T1000 (cell line): ENCODE measurements around the gene CNTRL.
"Not testable (repeated sequence)": the region's sequence is repeated elsewhere in the genome, so short reads cannot be mapped to it uniquely, and the experiment has no call there.

Experiments
- DNase-seq: peaks from one replicate; lab custom pipeline; 2025; ENCODE audit warnings: mixed read lengths; lab: John Stamatoyannopoulos, UW

The CNTRL gene

DNA sequence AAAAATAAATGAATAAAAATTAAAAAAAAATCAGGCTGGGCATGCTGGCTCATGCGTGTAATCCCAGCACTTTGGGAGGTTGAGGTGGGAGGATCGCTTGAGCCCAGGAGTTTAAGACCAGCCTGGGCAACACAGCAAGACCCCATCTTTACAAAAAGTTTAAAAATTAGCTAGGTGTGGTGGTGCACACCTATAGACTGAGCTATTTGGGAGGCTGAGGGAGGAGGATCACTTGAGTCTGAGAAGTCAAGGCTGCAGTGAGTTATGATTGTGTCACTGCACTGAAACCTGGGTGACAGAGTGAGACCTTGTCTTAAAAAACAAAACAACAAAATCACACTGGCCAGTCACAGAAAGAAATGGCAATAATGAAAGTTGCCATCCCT is 3.4 kb upstream of the CNTRL start:
- DNase-seq = no peak

DNA sequence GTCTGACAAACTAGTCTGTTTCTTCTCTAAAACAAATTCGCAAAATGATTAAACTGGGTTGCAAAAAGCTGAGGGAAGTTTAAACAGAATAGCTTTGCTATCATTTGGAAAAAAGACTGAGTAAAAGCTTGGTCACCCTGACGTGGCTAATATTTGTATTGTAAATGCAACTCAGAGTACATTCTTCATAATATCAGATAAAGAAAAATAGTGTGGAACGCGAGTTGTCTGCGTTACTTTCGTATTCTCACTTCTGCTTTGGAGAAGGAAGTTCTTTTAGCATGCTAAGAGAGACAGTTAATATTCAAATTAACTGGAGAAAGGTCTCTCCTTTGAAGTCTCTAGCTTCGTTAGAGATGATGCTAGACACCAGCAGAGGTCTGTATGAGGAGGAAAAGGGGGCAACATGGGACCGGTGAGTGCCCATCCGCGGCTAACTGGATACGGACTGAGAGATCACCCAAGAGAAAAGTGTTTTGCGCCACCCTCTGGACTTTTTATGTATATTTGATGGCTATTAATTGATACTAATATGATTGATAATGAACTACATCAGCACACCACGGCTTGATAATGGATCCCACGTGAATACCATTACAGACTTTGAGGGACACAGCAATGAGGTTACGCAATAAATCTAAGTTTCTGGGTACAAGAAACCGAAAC is 2.9 kb upstream of the CNTRL start:
- DNase-seq = no peak

DNA sequence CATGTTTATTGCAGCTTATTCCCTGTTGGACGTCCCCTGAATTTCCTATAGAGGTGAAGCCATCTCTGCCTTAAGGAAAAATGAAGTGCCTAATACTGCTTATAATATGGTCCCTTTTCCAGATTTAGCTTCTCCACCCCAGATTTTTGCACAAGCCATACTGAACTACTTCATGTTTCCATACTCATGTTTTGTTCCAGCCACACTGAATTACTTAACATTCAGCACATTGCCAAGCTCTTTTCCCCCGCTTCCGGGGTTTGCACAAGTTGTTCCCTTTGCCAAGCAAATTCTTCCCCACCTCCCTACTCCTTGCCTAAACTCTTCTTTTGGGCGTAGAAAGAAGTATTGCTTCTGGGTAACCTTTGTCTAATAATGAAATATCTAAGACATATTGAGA is 1.7 kb upstream of the CNTRL start:
- no peak for DNase-seq

DNA sequence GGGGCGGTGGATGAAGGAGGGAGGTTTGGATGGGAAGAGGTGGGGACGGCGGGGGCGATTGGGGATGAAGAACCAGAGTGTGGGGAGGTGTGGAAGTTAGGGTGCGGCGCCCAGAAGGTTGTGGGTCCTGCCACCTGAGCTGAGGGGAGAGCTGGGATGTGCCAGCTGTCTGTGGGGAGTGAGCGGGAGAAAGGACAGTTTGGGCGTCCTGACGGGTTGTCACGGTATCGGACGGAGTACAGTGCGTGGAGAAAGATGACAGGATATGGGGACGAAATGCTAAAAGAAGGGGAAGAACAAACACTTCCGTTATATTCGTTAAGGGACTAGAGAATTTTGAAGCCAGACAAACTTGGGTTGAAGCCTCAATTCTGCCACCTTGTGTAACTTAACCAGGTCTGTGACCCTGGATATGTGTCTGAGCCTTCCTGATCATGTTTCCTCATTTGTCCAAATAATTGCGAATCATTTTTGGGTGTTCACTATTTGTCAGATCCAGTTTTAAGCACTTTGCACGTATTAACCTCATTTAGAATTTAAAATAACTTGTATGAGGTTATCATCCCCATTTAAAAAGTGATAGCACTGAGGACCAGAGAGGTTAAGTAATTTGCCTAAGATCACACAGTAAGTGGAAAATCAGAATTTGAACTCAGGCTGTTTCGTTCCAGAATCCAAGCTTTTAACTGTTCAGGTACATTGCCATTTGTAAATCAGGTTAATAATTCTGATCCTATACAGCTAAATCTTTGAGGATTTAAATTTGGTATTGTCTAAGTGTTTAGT is 689 bp downstream of the CNTRL start:
- DNase-seq = no peak

DNA sequence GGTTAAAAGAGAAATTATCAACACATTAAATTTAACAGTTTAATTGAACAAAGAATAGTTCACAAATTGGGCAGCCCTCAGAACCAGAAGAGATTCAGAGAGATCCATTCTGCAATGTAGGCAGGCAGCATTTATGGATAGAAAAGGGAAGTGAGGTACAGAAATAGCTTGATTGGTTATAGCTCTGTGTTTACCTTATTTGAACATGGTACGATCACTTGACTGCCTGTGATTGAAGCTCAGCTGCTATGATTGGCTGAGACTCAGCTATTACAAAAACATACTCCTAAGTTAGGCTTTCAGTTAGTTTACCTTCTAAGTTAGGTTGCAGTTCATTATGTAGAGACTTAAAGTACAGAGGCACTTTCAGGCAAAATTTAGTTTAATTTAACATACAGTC is 7.3 kb downstream of the CNTRL start:
- no peak for DNase-seq

DNA sequence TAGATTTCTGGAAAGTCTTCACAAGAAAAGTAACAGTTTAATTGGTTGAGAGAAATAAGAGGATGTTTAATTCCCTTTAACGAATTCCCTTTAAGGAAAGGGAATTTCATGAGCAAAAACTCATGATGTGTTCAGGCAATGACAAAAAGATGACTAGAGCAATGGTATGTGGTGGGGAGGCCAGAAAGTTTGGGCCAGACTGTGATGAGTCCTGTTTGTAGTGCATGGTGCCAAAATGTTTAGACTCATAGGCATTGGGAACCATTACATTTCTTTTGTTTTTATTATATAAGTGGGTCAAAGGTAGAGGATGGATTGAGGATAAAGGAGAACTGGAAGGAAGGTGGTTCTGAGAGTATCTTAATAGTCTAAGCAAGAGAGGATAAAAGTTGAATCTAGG is 10.9 kb downstream of the CNTRL start:
- no peak for DNase-seq

DNA sequence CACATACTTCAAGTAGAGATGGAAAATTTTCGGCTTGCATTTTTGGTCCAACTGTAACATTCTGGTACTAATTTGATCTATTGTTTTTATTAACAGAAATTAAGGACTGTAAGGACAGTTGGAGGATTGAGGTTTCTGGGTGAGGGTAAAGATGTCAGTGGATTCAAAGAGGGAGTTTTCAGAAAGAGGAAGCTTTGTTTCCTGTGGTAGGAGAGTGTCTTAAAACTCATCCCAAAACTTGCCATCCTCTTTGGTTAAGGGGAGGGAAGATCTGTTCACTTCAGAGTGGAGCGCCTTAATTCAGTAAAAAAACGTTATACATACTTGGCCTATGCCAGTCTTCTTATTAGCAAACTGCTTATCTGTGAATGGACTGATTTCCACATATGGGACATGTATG is 13.8 kb downstream of the CNTRL start:
- DNase-seq = no peak

DNA sequence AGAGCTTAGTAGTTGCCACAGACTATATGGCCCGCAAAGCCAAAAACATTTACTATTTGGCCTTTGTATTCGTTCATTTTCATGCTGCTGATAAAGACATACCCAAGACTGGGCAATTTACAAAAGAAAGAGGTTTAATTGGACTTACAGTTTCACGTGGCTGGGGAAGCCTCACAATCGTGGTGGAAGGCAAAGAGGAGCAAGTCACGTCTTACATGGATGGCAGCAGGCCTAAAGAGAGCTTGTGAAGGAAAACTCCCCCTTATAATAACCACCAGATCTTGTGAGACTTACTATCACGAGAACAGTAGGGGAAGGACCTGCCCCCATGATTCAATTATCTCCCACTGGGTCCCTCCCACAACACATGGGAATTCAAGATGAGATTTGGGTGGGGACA is 16.0 kb downstream of the CNTRL start:
- DNase-seq = not testable (repeated sequence)

DNA sequence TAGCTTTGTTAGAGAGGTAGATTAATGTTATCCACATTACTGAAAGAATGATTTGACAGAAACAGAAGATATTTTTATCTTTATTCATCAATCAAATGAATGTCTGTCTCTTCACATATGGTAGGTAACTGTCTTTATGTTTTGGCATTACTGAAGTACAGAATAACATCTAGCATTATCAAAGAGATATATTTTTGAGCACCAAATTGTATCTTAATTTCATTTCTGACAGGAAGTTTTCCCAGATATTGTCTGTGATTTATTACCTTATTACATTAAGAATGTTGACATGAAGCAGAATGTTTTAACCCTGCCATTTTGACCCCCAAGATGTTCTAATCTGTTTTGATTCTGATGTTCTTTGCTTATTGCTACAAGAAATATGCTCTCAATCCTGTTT is 20.3 kb downstream of the CNTRL start:
- DNase-seq = no peak

DNA sequence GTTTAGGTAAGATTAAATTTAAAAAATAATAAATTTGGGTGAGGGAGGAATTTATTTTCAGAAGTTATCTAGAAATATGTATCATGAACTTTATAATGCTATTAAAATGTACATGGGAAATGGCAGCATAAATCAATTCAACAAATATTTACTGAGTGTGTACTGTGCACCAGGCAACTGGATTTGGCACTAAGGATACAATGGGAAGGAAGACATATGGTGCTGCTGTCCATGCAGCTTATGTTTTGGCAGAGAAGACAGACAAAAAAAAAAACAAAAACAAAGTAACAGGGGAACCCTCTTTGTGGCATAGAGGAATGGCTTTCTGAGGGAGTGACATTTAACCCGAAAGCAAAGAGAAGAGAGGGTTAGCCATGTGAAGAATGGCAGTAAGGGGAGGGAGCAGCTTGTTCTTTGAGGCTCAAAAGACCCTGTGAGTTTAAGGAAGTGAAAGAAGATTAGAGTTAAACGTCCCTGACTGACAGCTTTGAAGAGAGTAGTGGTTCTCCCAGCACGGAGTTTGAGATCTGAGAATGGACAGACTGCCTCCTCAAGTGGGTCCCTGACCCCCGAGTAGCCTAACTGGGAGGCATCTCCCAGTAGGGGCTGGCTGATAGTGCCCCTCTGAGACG is 23.9 kb downstream of the CNTRL start:
- no peak for DNase-seq

DNA sequence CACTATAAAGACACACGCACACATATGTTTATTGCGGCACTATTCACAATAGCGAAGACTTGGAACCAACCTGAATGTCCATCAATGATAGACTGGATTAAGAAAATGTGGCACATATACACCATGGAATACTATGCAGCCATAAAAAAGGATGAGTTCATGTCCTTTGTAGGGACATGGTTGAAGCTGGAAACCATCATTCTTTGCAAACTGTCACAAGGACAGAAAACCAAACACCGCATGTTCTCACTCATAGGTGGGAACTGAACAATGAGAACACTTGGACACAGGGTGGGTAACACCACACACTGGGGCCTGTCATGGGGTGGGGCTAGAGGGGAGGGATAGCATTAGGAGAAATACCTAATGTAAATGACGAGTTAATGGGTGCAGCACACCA is 29.3 kb downstream of the CNTRL start:
- DNase-seq = not testable (repeated sequence)

DNA sequence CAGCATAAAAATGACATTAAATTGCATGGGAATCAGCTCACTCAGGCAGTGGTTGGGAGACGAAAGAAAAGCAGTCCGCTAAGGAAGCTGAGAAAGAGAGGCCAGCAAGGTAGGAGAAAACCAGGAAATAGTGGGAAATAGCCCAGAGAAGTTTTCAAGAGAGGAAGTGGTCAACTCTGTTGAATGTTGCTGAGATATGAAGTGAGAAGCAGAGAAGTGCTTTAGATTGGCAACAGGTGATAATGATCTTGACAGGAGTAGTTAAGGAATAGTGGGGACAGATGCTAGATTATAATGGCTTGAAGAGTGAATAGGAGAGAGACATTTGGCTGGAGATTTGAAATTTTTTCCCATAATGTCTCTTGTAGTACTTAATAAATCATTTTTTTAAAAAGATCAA is 30.8 kb downstream of the CNTRL start:
- DNase-seq = no peak

DNA sequence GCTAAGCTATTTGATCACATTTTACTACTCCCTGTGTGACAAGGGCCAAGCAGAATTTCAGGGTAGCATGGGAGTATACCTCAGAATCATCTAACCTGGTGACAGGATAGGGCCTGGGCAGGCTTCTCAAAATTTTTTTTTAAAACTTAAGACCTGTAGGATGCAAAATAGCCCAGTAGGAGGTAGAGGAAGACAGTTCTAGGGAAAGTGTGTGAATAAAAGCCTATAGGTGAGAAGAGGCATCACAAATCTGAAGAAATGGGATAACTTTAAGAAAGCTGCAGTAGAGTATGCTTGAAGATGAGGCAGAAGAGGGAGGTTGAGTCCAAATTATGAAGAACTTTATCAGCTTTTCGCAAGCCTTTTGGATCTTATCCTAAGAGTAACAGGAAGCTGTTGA is 32.3 kb downstream of the CNTRL start:
- DNase-seq = no peak

DNA sequence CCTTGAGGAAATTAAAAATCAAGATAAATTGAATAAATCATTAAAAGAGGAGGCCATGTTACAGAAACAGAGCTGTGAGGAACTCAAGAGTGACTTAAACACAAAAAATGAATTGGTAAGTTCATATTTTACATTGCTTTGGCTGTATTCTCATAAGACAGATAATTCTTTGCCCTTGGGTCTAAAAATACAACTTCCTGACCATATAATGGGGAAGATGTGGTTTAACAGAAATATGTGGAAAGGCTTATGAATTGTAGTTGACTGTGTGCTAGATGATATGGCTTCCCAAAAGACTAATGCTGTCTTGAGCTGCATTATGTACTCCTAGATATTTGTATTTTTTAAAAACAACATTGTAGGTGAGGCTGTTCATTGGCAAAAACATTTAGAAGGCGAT is 33.1 kb downstream of the CNTRL start:
- no peak for DNase-seq

DNA sequence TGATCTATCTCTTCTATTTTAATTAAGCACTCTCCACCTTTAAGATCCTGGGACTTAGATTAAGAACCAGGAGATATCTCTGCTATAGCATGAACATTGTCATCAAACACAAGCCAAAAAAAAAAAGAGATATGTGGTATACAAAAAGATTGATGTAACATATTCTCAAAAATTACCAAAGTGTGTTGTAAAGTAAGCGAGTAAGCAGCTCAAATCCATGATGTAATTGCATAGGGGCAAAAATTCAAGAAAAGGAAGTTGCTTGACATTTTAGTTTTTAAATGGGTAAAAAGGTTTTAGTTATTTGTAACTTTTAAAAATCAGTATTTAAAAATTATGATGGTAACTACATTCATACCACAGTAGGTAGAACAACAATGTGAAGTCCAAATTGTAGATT is 40.7 kb downstream of the CNTRL start:
- no peak for DNase-seq

DNA sequence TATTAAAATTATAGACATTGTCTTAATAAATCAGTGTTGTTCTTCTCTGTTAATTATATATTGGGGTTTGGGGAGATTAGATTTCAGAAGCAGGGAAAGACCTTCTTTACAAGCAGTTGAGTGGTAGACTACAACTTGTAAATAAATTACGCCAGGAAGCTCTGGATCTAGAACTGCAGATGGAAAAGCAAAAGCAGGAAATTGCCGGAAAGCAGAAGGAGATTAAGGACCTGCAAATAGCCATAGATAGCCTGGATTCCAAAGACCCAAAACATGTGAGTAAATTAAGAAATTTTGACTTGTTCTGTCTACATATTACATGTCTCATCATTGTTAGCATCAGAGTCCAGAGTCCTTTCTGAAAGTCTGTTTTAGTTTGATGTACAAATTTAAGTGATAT is 43.5 kb downstream of the CNTRL start:
- no peak for DNase-seq

DNA sequence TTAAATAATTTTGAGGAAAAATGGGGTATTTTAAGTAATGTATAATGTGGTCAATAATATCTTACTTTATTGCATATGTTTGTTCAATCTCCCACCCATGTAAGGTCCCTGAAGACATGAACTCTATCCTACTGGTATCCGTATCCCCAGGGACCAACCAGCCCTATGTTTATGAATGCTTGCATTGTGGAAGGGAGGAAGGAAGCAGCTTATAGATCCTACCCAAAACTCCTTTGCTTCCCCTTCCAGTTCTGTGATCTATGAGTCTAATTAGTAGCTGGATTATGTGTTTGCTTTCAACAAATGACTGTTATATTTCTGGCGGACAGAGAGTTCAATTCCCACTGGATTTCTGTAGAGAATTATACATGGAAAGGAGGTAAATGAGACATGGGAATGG is 45.6 kb downstream of the CNTRL start:
- no peak for DNase-seq

DNA sequence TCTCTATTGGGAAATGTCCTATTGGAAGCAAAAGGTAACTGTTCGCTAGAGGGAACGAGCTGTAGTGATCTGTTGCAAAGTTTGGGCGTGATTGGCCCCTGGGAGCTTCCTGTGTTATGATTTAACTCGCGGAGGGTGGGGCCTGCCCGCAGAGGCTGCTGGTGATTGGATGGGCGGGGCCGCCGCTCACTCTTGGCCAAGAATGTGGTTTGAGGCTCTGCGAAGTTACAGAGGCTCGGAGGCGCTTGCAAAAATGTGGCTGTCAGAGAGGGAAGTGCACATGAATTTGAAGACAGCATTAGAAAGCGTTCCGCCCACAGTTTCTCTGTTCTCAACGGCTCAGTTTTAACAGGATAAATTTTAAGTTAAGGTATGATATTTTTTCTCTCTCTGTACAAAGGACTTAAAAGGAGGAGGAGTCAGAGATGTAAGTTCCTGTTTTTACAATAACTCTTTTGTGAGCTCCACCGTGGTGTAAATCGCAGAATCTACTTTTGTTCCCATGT is 46.9 kb downstream of the CNTRL start:
- peak; percentile 89 for DNase-seq

DNA sequence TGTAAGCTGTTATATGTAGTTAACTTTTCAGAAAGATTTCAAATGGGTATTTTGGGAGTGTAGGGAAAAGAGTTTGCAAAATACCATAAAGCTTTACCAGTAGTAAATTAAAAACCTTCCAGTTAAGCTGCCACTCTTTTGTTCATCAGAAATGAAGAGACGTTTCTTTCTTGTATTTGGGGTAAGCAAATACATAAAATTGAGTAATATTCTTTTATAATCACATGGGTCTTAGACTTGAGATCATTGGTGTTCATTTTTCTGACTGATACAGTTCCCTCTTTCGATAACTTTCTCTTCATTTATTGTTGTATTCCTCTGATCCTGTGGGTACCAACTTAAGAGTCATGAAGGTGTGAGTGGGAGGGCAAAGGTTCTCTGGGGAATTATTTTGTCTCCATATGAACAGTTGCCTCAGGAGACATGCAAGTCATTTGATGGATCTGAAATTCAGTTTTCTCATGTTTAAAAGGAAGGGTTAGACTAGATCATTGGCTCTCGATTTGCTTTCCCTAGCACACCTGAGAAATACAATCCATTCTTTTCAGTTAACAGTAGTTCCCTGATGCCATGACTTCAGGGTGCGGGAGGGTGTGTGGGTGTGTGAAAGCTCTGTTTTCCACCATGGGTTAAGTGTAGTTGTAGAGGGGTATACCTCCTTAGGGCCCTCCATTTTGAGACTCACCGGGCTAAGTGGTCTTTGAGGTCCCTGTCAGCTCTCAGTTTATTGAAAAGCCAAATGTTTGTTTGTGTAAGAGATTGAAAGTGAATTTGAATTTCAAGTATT is 47.7 kb downstream of the CNTRL start:
- no peak for DNase-seq

DNA sequence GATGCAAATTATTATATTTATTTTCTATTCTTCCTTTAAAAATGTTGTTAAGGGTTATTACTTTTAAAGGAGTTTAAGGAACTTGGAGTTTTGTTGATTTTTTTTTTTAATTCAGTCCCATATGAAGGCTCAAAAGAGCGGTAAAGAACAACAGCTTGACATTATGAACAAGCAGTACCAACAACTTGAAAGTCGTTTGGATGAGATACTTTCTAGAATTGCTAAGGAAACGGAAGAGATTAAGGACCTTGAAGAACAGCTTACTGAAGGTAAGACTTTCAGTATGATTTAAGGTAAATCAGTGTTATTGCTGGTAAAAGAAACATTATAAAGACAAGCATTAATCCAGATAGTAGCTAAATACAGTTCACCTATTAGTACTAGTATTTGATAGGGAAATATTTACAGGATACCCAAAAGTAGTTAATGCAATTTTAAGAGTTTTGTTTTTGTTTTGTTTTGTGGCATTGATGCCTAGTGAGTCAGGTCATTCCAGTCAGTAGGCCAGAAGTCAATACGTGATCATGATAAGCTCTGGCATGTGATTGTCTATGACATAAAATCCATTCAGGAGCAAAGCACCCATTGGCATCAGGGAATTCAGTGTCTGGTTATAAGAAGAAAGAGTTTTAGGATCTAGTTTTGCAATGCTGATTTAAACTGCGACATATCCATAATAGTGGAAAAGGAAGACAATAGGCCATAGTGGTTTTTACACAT is 49.2 kb downstream of the CNTRL start:
- no peak for DNase-seq

DNA sequence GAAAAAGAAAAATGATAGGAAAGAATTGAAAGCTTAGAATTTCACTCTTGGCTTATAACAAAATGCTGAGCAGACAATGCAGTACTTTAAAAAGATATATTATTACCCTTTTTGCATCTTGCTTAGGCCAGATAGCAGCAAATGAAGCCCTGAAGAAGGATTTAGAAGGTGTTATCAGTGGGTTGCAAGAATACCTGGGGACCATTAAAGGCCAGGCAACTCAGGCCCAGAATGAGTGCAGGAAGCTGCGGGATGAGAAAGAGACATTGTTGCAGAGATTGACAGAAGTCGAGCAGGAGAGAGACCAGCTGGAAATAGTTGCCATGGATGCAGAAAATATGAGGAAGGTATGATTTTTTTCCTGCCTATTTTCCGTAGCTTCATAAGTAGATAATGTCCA is 50.8 kb downstream of the CNTRL start:
- no peak for DNase-seq

DNA sequence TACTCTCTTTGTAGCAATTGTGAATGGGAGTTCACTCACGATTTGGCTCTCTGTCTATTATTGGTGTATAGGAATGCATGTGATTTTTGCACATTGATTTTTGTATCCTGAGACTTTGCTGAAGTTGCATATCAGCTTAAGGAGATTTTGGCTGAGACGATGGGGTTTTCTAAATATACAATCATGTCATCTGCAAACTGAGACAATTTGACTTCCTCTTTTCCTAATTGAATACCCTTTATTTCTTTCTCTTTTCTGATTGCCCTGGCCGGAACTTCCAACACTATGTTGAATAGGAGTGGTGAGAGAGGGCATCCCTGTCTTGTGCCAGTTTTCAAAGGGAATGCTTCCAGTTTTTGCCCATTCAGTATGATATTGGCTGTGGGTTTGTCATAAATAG is 54.6 kb downstream of the CNTRL start:
- DNase-seq = not testable (repeated sequence)
